GM21576 (cell line): ENCODE results near the gene LRBA.

Source experiments
- ATAC-seq: cut with Tn5 transposase; IDR thresholded peaks from one replicate; pipeline ENCODE4 v1.9.1; 2021; ENCODE audit warnings: mild to moderate bottlenecking, moderate library complexity; ENCODE audit not compliant: unreplicated experiment

The LRBA gene

DNA sequence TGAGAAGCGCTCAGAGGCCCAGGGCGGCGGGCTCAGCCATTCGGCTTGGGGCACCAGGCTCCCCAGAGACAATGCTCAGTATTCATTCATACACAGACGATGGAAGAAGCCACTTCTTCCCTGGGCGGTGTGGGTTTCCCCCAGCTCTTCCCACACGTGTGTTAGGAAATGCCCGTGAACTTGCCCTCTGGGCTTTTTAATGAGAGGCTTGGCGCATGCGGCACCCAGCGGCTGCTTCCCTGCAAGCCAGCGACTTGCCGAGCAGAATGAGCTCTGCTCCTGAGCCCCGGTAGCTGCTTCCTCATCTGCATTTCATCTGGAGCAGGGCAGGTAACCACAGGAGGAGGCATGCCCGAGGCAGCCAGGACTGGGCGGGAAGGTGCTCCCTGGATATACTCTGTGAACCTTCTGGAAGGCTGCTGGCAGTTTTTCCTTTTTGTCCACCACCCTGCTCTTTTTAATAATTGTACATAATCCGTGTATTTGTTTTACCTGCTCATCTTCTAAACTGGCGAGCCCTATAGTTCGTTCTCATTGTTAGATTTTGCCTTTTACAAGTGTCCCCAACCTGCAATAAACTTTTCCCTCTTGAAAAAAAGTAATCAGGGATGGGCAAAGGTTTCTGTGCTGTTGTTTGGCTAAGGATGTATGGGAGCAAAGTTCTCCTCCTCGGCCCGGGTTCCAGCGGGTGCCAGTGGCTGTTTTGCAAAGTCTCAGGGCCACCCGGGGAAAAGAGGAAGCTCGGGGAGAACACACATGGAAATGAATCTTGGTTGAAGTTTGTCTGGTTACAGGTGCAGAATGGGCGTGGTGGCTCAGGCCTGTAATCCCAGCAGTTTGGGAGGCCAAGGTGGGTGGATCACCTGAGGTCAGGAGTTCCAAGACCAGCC, 758.0 kb downstream of the LRBA start:
- no peak for ATAC-seq

DNA sequence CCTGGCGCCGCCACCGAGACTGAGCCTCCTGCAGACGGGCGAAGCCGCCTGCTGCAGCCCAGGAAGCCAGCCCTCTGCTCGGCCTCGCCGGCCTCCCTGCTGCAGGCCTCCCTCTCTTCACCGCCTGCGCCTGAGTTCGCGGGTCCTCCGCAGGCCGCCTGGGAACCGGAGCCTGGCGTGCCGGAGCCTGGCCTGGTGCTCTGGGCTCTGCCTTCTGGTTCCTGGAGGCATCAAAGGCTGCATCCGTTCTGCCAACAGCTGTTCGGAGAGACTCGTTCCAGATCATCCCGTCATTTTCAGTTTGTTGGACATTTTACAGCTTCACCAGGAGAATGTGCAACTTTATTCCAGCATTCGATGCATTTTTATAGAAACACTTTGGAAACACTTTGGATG, 758.9 kb downstream of the LRBA start:
- no peak for ATAC-seq

DNA sequence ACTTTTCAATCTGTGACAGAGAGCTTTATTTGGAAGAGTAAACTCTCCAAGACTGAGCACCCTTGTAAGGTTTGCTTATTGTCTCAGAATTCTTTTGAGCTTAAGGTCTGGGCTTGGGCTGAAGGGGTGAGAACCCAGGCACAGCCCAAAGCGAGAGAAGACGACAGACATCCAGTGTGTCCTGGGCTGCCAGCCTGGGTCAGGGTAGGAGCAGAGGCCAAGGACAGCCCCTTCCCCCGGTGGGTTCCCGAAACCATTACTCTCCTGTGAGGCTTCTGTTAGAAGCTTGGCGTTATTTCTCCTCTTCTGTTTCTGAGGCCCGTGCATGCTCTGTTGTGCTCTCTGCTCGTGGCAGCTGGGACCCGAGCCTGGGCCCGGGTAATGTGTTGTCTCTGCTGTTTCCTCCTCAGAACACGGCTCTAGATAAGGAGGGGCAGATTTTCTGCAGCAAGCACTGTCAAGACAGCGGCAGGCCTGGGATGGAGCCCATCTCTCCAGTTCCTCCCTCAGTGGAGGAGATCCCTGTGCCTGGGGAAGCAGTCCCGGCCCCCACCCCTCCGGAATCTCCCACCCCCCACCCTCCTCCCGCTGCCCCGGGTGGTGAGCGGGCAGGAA, 759.4 kb downstream of the LRBA start:
- no peak for ATAC-seq

DNA sequence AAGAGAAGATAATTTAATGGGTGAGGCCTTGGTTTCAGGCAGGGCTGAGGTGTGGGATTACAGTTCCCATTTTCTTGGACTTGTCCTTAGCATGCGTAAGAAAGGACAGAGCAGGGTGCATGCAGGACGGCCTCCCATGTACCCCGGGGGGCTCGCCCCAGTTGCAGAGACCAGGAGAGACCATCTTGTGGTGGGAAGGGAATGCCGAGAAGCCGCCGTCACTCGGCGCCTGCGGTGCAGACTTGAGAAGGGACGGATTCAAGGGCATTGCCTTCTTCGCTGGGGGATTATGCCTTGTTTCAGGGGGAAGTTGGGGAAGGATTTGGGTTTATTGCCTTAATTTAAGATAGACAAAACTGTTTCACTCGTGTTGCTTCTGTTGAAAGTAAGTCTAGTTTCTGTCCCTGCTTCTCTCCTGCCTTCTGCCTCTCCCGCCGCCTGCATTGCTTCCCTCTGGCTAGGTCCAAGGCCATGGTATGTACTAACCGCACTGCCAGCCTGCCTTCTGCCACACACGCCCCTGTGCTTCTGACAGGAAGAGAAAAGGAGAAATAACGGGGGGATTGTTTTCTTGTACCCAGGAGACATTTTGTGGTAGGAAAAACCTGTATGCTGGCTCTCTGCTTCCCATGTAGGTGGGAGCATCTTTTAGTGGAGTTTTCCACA, 761.0 kb downstream of the LRBA start:
- ATAC-seq: no peak

DNA sequence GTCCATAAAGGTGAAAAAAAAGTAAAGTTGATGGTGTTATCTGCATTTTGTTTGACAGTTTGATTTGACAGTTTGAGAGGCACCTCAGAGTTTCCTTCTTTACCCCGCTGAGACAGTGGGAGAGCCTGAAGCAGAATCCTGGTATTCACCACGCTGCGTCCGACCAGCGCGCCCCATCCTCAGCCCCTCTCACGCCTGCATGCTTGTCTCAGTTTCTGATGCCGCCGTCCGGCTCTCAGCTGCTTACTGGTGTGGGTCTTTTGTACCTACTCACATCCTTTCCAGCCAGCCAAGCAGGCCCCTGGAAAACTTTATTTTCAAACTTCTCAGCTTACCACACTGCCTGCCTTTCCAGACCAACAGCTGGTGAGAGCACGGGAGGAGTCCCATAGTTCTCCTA, 761.7 kb downstream of the LRBA start:
- no peak for ATAC-seq

DNA sequence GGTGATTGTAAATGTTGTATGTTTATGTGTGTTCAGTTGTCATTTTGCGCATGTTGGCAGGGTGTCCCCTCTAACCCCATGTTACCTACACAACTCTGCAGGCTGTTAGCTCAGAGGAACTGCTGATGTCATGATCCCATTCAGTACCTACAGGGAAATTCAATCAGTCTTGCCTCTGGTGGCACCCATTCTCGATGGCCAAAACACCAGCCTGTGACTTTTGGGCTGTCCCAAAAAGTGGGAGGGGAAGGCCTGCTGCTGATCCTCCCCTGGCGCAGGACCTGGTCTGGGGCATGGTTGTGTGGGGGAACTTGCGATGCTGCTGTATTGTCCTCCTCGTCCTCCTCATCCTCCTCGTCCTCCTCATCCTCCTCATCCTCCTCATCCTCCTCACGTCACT, 762.3 kb downstream of the LRBA start:
- no peak for ATAC-seq

DNA sequence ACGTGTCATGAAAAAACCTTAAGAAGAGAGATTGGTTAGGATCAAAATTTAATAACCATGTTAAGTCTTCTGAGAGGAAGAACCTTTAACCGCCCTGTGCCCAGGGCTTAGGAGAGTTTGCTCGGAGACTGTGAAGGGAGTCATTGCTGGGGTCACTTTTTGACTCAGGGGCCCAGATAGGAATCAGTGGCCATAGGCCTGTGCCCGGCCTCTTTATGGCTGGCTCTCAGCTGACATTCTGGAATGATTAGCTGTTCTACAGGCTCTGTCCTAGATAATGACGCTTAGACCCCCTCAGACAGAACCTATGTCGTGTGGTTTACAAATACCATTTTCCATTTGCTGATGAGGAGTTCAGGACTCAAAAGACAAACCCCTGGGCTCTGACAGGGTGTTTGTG, 762.8 kb downstream of the LRBA start:
- no peak for ATAC-seq

DNA sequence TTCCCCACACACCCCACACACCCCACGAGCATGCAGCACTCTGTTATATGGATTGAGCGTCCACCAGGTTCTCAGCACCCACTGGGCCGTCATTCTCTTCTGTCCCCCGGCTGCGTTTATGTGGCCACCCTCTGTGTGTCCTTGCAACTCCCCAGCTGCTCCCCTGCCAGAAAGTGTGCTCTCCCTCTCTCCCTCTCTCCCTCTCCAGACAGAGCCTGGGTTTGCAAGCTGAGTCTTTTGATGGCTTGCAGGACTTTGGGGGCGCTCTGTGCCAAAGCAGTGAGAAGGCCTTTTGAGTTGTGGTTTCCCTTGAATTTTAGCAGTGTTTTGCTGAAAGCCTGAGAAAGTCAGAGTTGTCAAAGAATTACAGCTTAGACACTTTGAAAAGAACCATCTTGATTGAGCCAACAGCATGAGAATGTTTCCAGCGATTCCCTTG, 763.3 kb downstream of the LRBA start:
- ATAC-seq: no peak

DNA sequence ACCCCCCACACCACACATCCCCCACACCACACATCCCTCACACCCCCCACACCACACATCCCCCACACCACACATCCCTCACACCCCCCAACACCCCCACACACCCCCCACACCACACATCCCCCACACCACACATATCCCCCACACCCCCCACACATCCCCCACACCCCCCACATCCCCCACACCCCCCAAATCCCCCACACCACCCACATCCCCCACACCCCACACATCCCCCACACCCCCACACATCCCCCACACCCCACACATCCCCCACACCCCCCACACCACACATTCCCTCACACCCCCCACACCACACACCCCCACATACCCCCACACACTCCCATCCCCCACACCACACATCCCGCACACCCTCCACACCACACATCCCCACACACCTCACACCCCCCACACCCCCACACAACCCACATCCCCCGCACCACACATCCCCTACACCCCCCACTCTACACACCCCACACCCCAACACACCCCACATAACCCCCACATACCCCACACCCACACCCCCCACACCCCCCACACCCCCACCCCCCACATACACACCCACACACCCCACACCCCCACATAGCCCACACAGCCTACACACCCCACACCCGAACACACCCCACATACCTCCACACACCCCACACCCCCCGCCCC, 764.0 kb downstream of the LRBA start:
- no peak for ATAC-seq

DNA sequence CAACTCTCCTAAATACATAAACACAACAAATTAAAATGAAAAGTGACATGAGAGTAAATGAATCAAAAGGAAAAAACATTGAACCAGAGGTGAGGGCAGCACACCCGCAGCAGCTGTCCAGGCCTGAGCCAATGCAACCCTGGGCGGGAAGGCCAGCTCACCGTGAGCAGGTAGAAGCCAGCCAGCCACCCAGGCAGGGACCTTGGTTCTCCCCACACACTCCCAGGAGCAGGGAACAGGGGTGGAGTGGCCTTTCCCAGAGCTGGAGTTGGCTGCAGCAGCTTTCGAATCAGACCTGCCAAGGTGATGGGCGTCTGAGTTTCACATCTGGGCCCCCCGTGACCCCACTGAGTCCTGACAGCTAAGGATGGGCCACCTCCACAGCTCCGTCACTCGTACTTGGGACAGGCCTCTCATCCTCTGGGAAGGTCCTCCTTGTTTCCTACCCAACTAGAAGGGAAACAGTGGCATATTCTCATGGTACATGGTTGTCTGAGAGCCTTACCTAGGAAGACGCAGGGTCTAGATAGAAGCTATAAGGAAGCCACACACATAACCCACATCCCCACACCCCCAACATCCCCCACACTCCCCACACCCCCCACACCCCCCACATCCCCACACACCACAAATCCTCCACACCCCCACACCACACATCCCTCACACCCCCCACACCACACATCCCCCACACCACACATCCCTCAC, 764.6 kb downstream of the LRBA start:
- no peak for ATAC-seq

DNA sequence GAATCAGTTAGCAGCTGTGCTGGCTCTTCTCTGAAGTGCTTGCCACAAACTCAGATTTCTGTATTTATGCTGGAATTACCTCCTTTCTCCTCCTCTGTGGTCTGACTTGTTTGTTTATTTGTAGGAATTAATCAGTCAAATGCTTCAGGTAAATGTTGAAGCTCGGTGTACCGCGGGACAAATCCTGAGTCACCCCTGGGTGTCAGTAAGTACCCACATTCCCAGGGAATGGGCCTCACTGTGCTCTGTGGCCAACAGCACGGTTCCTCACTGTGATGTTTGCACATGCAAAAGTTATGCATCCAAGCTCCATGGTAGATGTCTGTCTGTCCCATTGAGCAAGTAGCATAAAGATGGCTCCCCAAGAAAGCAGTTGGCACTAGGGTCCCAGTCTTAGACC, 766.9 kb downstream of the LRBA start:
- no peak for ATAC-seq

DNA sequence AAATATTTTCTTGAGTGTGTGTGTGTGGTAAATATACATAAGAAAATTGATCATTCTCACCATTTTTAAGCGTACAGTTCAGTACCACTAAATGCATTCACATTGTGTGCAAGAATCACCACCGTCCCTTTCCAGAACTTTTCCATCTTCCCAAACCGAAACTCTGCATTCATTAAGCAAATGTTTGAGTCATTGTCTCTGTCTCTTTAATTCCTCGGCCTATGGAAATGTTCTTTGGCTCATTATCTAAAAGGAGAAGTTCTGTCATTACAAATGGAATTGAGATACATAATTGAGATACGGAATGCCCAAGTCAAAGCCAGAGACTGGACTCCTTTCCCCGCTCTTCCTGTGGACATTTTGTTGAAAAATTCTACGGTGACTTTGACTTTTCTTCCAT, 767.9 kb downstream of the LRBA start:
- ATAC-seq: no peak

DNA sequence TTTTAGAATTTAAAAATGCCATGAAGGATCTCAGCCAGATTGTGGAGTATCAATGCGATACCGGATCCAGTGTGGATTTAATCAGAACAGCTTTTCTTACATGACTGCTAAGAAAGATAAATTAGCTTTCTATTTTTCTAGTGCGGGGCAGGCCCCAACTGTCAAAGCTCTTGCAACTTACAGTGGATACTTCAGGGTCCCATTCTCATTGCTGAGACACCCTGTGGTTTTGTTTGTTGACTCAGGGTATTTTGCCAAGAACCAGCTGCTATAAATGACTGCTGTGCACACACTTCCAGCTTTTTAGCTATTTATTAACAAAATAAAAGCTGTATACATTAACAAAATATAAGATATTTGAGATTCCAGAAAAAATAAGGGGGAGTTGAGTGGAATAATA, 770.5 kb downstream of the LRBA start:
- no peak for ATAC-seq

DNA sequence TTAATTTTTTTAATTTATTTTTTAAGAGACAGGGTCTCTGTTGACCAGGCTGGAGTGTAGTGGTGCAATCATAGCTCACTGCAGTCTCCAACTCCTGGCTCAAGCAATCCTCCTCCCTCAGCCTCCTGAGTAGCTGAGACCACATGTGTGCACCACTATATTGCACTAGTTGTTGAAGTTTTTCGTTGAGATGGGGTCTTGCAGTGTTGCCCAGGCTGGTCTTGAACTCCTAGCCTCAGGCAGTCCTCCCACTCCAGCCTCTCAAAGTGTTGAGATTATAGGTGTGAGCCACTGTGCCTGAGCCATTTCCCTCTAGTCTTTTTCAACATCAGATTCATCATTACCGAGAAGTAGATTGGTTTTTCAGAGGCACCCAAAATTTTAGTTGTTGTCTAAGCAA, 771.2 kb downstream of the LRBA start:
- no peak for ATAC-seq

DNA sequence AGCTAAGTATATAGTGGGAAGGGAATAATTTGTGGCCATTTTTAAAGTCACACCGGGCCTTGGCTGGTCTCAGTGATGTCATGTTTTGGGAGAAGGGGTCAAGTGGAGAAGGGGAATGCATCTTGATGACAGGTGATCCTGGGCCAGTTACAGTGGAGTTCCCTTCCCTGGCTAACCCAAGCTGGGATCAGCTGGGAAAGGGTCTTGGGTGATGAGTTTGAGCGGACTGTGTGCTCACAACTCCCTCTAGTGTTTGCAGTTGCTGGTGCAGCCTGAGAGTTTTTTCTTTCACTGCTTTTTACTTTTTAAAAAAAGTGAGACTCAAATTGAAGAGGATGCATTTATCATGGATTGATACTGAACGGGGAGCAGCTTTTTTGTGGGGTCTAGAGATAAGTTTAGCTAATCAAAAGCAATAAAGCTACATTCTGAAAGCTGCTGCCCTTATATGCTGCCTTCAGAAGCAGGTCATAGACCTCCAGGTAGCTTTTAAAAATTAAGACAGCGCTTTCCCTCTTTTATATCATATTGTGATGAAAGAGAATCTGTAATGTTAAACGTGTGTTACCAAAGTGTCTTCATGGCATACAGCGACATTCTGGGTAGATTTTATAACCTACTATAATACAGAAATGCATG, 772.1 kb downstream of the LRBA start:
- no peak for ATAC-seq

DNA sequence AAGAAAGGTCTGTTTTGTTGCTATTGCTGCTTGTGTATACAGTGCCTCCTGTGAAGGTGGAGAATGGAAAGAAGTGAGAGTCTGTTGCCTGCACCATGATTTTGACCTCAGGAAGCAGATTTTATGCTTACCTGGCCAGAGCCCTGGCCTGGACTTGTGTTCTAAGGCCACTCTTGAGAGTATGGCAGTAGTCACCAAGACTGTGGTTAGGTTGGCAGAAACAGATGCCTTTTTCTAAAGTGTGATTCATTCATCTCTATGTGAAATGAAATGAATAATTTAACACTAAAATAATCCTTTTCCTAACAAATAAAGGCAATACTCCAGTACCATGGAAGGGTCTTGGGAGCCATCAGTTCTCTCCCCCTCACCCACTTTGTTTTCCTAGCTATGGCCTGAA, 775.1 kb downstream of the LRBA start:
- ATAC-seq: no peak

DNA sequence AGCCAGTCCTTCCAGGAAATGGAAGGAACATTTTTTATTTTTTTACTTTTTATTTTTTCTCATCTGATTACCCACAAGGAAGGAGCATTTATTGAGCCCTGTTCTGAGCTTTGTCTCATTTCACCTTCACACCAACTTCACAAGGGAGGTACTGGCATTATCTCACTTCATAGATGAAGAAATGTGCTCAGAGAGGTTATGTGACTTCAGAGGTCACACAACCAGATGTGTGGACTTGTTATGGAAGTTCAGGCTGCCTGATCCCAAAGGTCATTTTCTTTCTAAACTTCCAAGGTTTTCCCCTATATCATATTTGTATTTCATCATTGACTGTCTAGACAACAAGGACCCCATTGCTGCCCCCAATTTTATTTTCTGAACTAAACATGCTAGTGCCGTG, 776.5 kb downstream of the LRBA start:
- no peak for ATAC-seq

DNA sequence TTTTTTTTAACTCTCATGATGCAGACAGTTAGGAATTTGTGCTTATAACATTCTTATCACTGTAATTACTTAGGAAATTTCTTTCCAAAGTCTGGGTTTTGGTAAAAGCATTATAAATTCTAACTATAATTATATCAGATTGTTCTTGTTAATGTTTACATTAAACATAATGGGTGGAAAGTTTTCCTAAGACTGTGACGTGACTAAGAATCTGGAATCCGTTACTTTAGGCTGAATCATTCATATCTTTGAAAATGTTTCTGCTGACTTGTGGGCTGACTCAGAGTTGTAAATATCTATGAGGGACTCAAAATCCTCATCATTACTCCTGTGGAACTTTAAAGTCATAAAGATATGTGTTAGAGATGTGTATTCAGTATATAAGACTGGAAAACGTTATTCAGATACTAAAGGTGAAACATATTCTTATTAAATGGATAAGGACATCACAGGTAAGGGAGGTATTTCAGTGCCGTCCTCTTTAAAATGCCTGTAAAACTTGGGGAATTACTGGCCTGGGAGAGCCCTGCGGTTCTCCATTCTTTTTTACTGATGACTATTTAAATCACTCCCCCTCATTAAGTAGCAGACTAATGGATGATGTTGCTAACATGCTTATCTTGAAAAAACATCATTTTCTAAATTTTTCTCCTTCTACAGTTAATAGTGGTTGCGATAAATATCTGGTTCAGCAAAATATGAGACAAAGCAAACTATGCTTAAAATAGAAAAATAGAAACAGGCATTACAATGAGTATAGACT, 777.8 kb downstream of the LRBA start:
- ATAC-seq: no peak

DNA sequence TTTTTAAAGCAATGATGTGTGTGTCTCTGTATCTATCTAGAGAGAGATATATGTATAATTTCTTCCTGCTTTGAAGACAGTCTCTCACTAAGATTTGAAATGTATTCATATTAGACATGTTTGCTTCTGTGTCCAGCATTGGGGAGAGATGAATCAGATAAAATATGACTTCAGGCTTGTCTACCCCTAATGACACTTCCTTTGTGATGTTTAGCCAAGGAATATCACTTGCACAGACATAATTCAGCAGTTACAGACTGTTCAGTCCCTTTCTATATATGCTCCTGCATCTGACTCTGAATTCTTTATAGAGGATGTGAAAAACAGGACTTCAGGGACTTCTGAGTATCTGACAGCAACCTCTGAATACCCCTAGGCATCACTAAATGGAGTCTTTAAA, 778.5 kb downstream of the LRBA start:
- ATAC-seq: no peak

DNA sequence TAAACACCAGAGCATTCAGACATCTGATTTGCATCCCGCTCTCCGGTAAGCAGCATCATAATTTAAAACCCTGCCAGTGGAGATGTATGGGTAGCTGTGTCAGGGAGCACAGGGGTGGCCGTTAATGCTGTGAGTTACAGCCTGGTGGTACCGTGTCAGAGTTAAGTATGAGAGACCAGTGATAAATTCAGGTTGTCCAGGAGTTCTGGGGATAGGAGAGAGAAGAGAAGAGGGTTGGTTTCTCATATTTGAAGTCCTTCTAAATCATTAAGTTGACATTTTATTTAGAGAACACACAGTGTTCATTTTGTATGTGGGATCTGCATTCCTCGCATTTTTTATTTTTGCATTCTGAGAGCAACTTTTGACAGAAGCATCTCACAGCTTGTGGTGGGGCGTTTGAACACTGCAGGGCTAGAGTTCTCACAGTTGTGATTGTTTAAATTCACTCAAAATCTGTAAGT, 779.2 kb downstream of the LRBA start:
- ATAC-seq: no peak
